ENCODE data around the gene MAP3K4.
A peak's percentile ranks its signal among the peaks of the same experiment; 100 is the strongest.

The MAP3K4 gene

GRCh38 chr6:161037873-161038228, 46.3 kb downstream of the MAP3K4 start:
- no peak for DNase-seq (ENCODE audit: low read depth in 2 of 3, low spot score in 2 of 3)

- DNase-seq (ENCODE audit: low read depth in 2 of 3, low spot score in 2 of 3) = no peak
Measured at GRCh38 chr6:161038229-161039031, 46.9 kb downstream of the MAP3K4 start.

DNA sequence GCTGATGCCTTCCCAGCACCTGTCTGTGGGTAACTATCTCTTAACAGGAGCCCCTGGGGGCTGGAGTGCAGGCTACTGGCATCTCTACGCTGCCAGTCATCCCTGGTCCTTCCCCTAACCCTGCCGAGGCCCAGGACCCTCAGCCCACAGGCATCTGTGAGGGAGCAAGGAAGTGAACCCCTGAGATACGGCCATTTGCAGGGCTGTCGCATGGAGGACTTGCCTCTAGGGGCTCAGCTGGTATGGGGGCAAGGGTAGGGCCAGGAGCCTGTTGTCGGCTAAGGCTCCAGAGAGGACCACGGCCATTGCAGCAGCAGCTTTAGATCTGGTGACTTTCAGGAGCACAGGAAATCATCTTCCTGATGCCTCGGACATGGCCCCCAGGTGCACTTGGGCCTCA, 49.7 kb downstream of the MAP3K4 start:
- no peak for DNase-seq (ENCODE audit: low read depth in 2 of 3, low spot score in 2 of 3)

- no peak for DNase-seq (ENCODE audit: low read depth in 2 of 3, low spot score in 2 of 3)
Measured at GRCh38 chr6:161044335-161044734, 52.8 kb downstream of the MAP3K4 start.

- no peak for DNase-seq (ENCODE audit: low read depth in 2 of 3, low spot score in 2 of 3)
Measured at GRCh38 chr6:161048641-161049040, 57.1 kb downstream of the MAP3K4 start.

GRCh38 chr6:161050134-161050765, 58.7 kb downstream of the MAP3K4 start:
- no peak for DNase-seq (ENCODE audit: low read depth in 2 of 3, low spot score in 2 of 3)

GRCh38 chr6:161053103-161053502, 61.5 kb downstream of the MAP3K4 start:
- DNase-seq (ENCODE audit: low read depth in 2 of 3, low spot score in 2 of 3) = no peak

GRCh38 chr6:161054876-161055275, 63.3 kb downstream of the MAP3K4 start:
- DNase-seq (ENCODE audit: low read depth in 2 of 3, low spot score in 2 of 3) = no peak

DNA sequence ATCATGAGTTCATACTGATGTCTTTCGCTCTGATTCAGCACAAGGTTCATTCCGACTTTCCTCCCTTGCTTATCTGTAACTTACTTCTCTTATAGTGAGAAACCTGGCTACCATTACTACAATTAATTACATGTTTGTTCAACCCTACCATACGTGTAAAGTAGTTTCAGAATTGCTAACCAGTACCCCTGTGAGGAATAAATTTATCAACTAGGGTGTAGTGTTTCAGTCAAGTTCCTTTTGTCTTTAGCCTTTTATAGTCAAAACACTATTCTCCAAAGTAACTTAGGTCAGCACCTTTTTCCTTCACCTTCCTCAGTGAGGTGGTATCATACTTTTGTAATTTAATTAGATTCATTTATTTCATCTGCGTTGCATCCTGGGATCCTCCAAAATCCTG, 64.9 kb downstream of the MAP3K4 start:
- DNase-seq (ENCODE audit: low read depth in 2 of 3, low spot score in 2 of 3) = no peak

DNA sequence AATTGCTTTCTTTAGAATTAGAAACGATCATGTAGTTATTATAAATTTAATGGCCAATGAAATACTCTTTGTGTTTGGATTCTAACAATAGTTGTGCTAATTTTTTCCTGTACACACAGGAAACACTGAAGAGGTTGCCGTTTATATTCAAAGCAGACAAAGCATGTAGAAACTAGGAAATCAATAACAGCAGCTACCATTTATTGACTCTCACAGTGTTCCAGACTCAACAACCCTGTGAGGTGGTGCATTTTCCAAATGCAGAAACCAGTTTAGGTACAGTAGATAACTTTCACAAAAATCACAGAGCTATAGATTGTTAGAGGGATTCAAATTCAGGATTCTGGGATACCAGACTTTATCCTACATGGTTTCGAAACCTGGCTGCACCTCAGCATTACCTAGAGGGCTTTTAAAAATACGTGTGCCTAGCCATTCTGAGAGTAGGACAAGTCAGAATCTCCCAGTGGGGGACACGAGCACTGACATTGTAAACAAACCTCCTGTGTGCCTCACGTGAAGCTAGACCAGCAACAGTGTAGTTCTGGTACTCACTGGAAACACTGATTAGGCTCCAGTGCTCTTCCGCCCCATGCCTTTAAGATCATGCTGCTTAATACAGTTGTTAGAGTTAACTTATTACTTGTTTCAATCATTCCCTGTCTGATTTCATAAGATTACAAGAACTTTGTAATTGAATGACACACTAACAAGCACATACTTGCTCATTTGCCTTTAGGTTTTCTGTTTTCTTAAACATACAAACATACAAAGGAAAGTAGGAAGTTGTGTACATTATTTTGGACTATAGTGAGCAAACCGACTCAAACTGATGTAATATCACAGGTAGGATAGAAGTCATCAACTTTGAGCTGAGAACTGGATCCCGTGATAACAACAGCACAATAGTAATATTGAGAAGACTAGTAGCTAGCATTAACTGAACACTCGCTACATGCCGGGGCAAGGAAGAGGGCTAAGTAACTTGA, 65.8 kb downstream of the MAP3K4 start:
- DNase-seq (ENCODE audit: low read depth in 2 of 3, low spot score in 2 of 3) = no peak

DNA sequence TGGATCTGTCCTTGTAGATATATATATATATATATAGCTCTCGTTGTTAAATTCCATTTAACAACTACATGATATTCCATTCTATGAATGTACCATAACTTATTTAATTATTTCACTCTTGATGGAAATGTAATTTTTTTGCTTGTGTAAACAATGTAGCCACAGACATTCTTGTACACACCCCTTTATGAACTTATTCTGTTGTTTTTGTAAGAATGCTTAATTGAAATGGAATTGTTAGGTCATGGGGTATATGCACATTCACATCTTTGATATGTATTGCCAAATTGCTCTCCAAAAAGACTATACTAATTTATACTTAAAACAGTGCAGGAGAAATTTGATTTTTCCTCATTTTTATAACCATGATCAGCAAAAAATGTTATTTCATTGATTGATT, 67.2 kb downstream of the MAP3K4 start:
- no peak for DNase-seq (ENCODE audit: low read depth in 2 of 3, low spot score in 2 of 3)

DNA sequence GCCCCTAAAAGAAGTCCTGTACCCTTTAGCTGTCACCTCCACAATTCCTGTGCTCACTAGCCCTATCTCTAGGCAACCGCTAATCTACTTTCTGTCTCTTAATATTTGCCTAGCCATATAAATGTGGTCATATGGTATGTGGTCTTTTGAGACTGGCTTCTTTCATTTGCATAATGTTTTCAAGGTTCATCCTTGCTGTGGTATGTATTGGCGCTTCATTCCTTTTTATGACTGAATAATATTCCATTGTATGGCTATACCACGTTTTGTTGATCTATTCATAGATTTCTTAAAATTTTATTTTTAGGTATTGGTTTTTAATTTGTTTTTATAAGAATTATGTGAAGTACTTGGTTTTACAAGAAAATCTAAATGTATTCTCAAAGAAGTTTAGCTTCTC, 70.0 kb downstream of the MAP3K4 start:
- DNase-seq (ENCODE audit: low read depth in 2 of 3, low spot score in 2 of 3) = no peak

DNA sequence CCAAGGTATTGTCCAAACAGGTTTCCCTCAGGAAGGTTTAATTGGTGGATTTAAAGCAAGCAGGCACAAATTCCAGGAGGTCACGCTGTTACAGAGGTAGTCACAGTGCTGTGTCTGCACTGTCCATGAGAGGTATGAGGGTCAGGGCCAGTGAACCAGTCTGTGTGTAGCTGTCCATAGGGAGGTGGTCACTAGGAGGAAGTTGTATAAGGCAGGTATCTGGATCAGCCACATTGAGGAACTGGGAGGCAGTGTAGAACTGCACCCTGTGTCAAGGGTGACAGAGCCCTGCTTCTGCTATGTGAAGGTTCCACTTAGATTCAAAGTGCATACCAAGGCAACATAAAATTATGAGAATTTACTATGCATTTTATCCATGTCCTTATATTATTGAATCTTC, 73.3 kb downstream of the MAP3K4 start:
- no peak for DNase-seq (ENCODE audit: low read depth in 2 of 3, low spot score in 2 of 3)

- no peak for DNase-seq (ENCODE audit: low read depth in 2 of 3, low spot score in 2 of 3)
Measured at GRCh38 chr6:161066511-161066910, 74.9 kb downstream of the MAP3K4 start.

DNA sequence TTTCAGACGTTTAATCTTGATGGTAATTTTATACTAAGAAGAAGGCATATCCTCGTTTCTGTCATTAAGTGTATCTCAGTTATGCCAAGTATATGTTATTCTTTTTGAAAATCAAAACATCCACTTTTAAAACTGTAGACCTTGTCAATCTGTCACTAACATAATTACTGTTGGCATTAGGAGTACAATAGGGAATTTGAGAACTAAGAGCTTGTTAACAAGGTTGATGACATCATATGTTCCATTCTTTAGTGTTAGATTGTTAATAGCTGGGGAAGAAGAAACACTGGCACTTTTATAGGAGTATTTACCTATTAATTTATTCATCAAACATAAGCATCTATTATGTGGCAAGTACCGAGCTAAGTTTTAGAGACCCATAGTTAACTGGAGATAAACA, 76.2 kb downstream of the MAP3K4 start:
- no peak for DNase-seq (ENCODE audit: low read depth in 2 of 3, low spot score in 2 of 3)

DNA sequence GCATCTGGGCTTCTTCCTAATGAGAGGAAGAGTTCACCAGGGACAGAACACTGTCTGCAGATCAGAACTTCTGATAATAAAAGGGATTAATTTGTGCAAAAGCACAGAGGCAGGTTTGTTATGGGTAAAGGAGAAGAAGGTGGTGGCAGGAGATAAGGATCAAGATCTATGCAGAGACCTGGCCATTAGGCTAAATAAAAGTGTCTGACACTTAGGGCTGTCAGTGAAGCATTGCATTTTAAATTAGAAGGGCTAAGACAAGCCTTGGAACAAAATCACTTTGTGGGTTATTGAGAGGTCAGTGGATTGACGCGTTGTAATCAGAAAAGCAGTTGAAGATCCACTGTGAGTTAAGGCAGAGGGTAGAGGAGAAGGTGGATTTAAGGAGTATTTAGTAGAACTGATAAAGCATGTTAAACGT, 76.8 kb downstream of the MAP3K4 start:
- no peak for DNase-seq (ENCODE audit: low read depth in 2 of 3, low spot score in 2 of 3)

GRCh38 chr6:161073930-161074329, 82.4 kb downstream of the MAP3K4 start:
- no peak for DNase-seq (ENCODE audit: low read depth in 2 of 3, low spot score in 2 of 3)

- no peak for DNase-seq (ENCODE audit: low read depth in 2 of 3, low spot score in 2 of 3)
Measured at GRCh38 chr6:161074496-161075121, 83.0 kb downstream of the MAP3K4 start.

- no peak for DNase-seq (ENCODE audit: low read depth in 2 of 3, low spot score in 2 of 3)
Measured at GRCh38 chr6:161076181-161076677, 84.7 kb downstream of the MAP3K4 start.

DNA sequence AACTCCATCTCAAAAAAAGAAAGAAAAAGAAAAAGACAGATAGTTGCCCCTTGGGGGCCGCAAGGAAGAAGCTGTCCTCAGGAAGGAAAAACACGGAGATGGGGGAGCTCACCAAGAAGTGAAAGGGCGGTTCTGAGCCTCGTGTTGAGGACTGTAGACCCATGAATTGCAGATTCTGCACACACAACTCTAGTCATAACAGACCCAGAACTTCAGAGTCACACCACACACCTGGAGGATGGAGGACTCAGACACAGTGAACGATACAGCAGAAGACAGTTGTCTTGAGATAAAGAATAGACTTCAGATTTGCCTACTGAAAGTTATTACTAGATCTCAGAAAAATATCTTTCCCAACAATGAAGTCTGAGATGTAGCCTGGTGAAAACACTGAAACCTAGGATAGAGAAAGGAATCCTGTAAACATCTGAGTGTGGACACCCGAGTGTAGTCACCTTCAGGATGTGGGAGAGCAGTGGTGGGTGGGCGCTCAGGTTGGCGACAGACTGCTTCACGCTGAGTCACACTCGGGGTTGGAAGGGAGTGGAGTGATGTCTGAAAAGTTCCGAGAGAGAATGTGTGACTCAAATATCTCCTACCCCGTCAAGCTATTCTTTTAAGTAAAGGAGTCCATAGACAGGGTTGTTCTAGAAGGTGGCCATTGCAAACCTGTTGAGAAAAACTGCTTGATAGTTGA, 88.1 kb downstream of the MAP3K4 start:
- DNase-seq (ENCODE audit: low read depth in 2 of 3, low spot score in 2 of 3) = peak in 2 of 3 experiments; percentile 8 to 18

All from activated CD8-positive, alpha-beta memory T cell treated with anti-CD3 and anti-CD28 coated beads for 48 hours (primary cell).